Measurements from ENCODE around the gene ADAM19.
A peak's percentile ranks its signal among the peaks of the same experiment; 100 is the strongest.

ADAM19 gene

GRCh38 chr5:157594675-157595459 lies 19.3 kb upstream of the ADAM19 start:
- no peaks in the 10 kb centered on the region for H3K36me3 ChIP-seq (ENCODE audit: insufficient read depth, low read length)
- peak overlapping the region; percentile 5 for H2AFZ ChIP-seq (ENCODE audit: low read length, unreplicated experiment)
- H3K4me3 ChIP-seq (ENCODE audit: low read depth, low read length) = no peak overlapping the region
- peaks cover 11% of the 10 kb centered on the region for H3K4me1 ChIP-seq (ENCODE audit: control insufficient read depth, insufficient read depth, low read length, unreplicated experiment)
- H3K27ac ChIP-seq (ENCODE audit: low read depth, low read length) = no peak overlapping the region
- no peaks in the 10 kb centered on the region for H3K27me3 ChIP-seq (ENCODE audit: insufficient read depth, low read length)
- H3K79me2 ChIP-seq (ENCODE audit: control insufficient read depth, insufficient read depth, low read length, unreplicated experiment) = no peaks in the 10 kb centered on the region

- H3K79me2 ChIP-seq (ENCODE audit: control insufficient read depth, insufficient read depth, low read length, unreplicated experiment) = no peaks in the 10 kb centered on the region
- no peaks in the 10 kb centered on the region for H3K36me3 ChIP-seq (ENCODE audit: insufficient read depth, low read length)
- no peak overlapping the region for H2AFZ ChIP-seq (ENCODE audit: low read length, unreplicated experiment)
- H3K27ac ChIP-seq (ENCODE audit: low read depth, low read length) = no peak overlapping the region
- H3K4me1 ChIP-seq (ENCODE audit: control insufficient read depth, insufficient read depth, low read length, unreplicated experiment) = peaks cover 11% of the 10 kb centered on the region
- no peaks in the 10 kb centered on the region for H3K27me3 ChIP-seq (ENCODE audit: insufficient read depth, low read length)
- no peak overlapping the region for H3K4me3 ChIP-seq (ENCODE audit: low read depth, low read length)
Measured at GRCh38 chr5:157594257-157594656, 18.7 kb upstream of the ADAM19 start.

DNA sequence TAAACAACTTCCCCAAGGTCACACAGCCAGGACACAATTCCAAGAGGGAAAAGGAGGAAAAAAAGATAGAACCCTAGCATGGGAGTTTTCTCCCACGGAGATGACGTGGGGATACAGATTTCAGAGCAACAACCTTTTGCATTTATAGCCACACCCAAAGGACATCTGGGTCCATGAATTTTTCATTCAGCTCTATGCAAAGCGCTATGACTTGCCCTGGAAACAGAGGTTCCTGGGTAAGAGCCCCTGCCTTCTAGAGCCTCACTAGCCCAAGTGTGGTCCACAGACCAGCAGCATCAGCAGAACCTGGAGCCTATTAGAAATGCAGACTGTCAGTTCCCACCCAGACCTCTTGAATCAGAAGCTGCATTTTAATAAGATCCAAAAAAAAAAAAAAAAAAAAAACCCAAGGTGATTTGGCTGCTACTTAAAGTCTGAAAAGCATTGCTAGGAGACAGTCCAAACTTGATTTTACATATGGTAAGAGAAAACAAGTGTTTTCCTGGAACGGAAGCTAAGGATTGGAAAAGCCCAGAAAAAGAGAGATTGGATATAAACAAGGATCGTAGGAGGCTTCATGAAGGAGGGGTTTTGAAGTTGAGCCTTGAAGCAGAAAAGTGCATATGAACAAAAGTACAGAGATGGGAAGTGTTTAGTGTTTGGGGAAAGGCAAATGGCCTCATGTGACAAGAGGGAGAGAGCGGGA lies 17.6 kb upstream of the ADAM19 start:
- Histone ChIP-seq H3K27me3 (ENCODE audit: insufficient read depth, low read length) (no peaks in the 10 kb centered on the region), H3K4me1 (ENCODE audit: control insufficient read depth, insufficient read depth, low read length, unreplicated experiment) (peaks cover 11% of the 10 kb centered on the region), H2AFZ (ENCODE audit: low read length, unreplicated experiment) (no peak overlapping the region), H3K36me3 (ENCODE audit: insufficient read depth, low read length) (no peaks in the 10 kb centered on the region), H3K4me3 (ENCODE audit: low read depth, low read length) (no peak overlapping the region), H3K27ac (ENCODE audit: low read depth, low read length) (no peak overlapping the region), H3K79me2 (ENCODE audit: control insufficient read depth, insufficient read depth, low read length, unreplicated experiment) (no peaks in the 10 kb centered on the region)

GRCh38 chr5:157592594-157592993 lies 17.0 kb upstream of the ADAM19 start:
- no peak overlapping the region for H3K4me3 ChIP-seq (ENCODE audit: low read depth, low read length)

GRCh38 chr5:157590478-157590877 lies 14.9 kb upstream of the ADAM19 start:
- Histone ChIP-seq H3K27ac (ENCODE audit: low read depth, low read length) (no peak overlapping the region), H3K79me2 (ENCODE audit: control insufficient read depth, insufficient read depth, low read length, unreplicated experiment) (no peaks in the 10 kb centered on the region), H2AFZ (ENCODE audit: low read length, unreplicated experiment) (no peak overlapping the region), H3K4me1 (ENCODE audit: control insufficient read depth, insufficient read depth, low read length, unreplicated experiment) (peaks cover 11% of the 10 kb centered on the region), H3K4me3 (ENCODE audit: low read depth, low read length) (no peak overlapping the region), H3K36me3 (ENCODE audit: insufficient read depth, low read length) (no peaks in the 10 kb centered on the region), H3K27me3 (ENCODE audit: insufficient read depth, low read length) (no peaks in the 10 kb centered on the region)

More at GRCh38 chr5:157592594-157592993, 17.0 kb upstream of the ADAM19 start:
- H3K27me3 ChIP-seq (ENCODE audit: insufficient read depth, low read length) = no peaks in the 10 kb centered on the region
- H3K4me1 ChIP-seq (ENCODE audit: control insufficient read depth, insufficient read depth, low read length, unreplicated experiment) = peaks cover 11% of the 10 kb centered on the region
- peak overlapping the region; percentile 23 for H2AFZ ChIP-seq (ENCODE audit: low read length, unreplicated experiment)
- no peak overlapping the region for H3K27ac ChIP-seq (ENCODE audit: low read depth, low read length)
- no peaks in the 10 kb centered on the region for H3K79me2 ChIP-seq (ENCODE audit: control insufficient read depth, insufficient read depth, low read length, unreplicated experiment)
- no peaks in the 10 kb centered on the region for H3K36me3 ChIP-seq (ENCODE audit: insufficient read depth, low read length)

GRCh38 chr5:157584628-157585027 lies 9.1 kb upstream of the ADAM19 start:
- Histone ChIP-seq H3K79me2 (ENCODE audit: control insufficient read depth, insufficient read depth, low read length, unreplicated experiment) (no peaks in the 10 kb centered on the region), H3K36me3 (ENCODE audit: insufficient read depth, low read length) (no peaks in the 10 kb centered on the region), H3K27me3 (ENCODE audit: insufficient read depth, low read length) (no peaks in the 10 kb centered on the region), H3K4me3 (ENCODE audit: low read depth, low read length) (no peak overlapping the region), H3K27ac (ENCODE audit: low read depth, low read length) (no peak overlapping the region), H2AFZ (ENCODE audit: low read length, unreplicated experiment) (no peak overlapping the region), H3K4me1 (ENCODE audit: control insufficient read depth, insufficient read depth, low read length, unreplicated experiment) (peaks cover 13% of the 10 kb centered on the region)

GRCh38 chr5:157582731-157583620 lies 7.4 kb upstream of the ADAM19 start:
- Histone ChIP-seq H3K27ac (ENCODE audit: low read depth, low read length) (no peak overlapping the region), H3K27me3 (ENCODE audit: insufficient read depth, low read length) (no peaks in the 10 kb centered on the region), H3K79me2 (ENCODE audit: control insufficient read depth, insufficient read depth, low read length, unreplicated experiment) (no peaks in the 10 kb centered on the region), H3K4me3 (ENCODE audit: low read depth, low read length) (no peak overlapping the region), H3K36me3 (ENCODE audit: insufficient read depth, low read length) (no peaks in the 10 kb centered on the region), H2AFZ (ENCODE audit: low read length, unreplicated experiment) (no peak overlapping the region), H3K4me1 (ENCODE audit: control insufficient read depth, insufficient read depth, low read length, unreplicated experiment) (peaks cover 13% of the 10 kb centered on the region)

DNA sequence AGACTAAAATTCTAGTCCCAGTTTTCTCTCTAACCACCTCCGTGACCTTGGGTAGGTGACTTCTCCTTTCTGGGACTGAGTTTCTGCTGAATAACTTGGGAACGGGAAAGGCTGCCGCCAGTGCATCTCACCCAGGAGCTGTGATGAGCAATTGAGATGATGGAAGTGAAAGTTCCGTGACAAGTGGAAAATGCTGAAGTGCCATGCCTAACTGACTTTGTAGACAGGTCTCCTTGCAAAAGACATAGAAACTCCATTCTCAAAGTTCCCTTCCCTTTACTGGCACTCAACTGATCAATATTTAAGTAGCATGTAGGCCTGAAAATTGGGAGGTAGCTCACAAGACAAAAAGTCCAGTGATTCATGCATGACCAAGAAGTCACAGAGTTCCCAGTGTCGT lies 6.3 kb upstream of the ADAM19 start:
- H3K79me2 ChIP-seq (ENCODE audit: control insufficient read depth, insufficient read depth, low read length, unreplicated experiment) = no peaks in the 10 kb centered on the region
- no peaks in the 10 kb centered on the region for H3K27me3 ChIP-seq (ENCODE audit: insufficient read depth, low read length)
- no peak overlapping the region for H2AFZ ChIP-seq (ENCODE audit: low read length, unreplicated experiment)
- H3K36me3 ChIP-seq (ENCODE audit: insufficient read depth, low read length) = no peaks in the 10 kb centered on the region
- no peak overlapping the region for H3K27ac ChIP-seq (ENCODE audit: low read depth, low read length)
- H3K4me3 ChIP-seq (ENCODE audit: low read depth, low read length) = no peak overlapping the region
- H3K4me1 ChIP-seq (ENCODE audit: control insufficient read depth, insufficient read depth, low read length, unreplicated experiment) = peaks cover 13% of the 10 kb centered on the region

- Histone ChIP-seq H3K36me3 (ENCODE audit: insufficient read depth, low read length) (no peaks in the 10 kb centered on the region), H3K4me1 (ENCODE audit: control insufficient read depth, insufficient read depth, low read length, unreplicated experiment) (peaks cover 23% of the 10 kb centered on the region), H2AFZ (ENCODE audit: low read length, unreplicated experiment) (no peak overlapping the region), H3K4me3 (ENCODE audit: low read depth, low read length) (no peak overlapping the region), H3K27ac (ENCODE audit: low read depth, low read length) (no peak overlapping the region), H3K79me2 (ENCODE audit: control insufficient read depth, insufficient read depth, low read length, unreplicated experiment) (peaks cover 6% of the 10 kb centered on the region), H3K27me3 (ENCODE audit: insufficient read depth, low read length) (no peaks in the 10 kb centered on the region)
Measured at GRCh38 chr5:157578079-157578780, 2.7 kb upstream of the ADAM19 start.

- Histone ChIP-seq H3K27ac (ENCODE audit: low read depth, low read length) (no peak overlapping the region), H3K79me2 (ENCODE audit: control insufficient read depth, insufficient read depth, low read length, unreplicated experiment) (peaks cover 6% of the 10 kb centered on the region), H3K4me3 (ENCODE audit: low read depth, low read length) (no peak overlapping the region; the same call in 1 of the 2 replicates), H3K4me1 (ENCODE audit: control insufficient read depth, insufficient read depth, low read length, unreplicated experiment) (peaks cover 10% of the 10 kb centered on the region), H3K36me3 (ENCODE audit: insufficient read depth, low read length) (no peaks in the 10 kb centered on the region), H3K27me3 (ENCODE audit: insufficient read depth, low read length) (no peaks in the 10 kb centered on the region), H2AFZ (ENCODE audit: low read length, unreplicated experiment) (no peak overlapping the region)
Measured at GRCh38 chr5:157576678-157577077, 1.1 kb upstream of the ADAM19 start.

Measured in ACC112 (cell line).